Measurements from ENCODE around the gene SEC31B. TPM values are rescaled to one million over a fixed set of nuclear protein-coding genes. Genes with fewer than 3 reads are reported as not detected.
A peak's percentile ranks its signal among the peaks of the same experiment; 100 is the strongest.

The SEC31B gene
- total RNA-seq, 1 donor from 2014 or later = 2.9 TPM

GRCh38 chr10:100510533-100511308 lies 8.9 kb downstream of the SEC31B start:
- TF ChIP-seq, protein P1, sequence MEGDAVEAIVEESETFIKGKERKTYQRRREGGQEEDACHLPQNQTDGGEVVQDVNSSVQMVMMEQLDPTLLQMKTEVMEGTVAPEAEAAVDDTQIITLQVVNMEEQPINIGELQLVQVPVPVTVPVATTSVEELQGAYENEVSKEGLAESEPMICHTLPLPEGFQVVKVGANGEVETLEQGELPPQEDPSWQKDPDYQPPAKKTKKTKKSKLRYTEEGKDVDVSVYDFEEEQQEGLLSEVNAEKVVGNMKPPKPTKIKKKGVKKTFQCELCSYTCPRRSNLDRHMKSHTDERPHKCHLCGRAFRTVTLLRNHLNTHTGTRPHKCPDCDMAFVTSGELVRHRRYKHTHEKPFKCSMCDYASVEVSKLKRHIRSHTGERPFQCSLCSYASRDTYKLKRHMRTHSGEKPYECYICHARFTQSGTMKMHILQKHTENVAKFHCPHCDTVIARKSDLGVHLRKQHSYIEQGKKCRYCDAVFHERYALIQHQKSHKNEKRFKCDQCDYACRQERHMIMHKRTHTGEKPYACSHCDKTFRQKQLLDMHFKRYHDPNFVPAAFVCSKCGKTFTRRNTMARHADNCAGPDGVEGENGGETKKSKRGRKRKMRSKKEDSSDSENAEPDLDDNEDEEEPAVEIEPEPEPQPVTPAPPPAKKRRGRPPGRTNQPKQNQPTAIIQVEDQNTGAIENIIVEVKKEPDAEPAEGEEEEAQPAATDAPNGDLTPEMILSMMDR (conservative IDR thresholded peaks at IDR 0.05; ENCODE audit: low read depth, low read length) = no peak
- DNase-seq (ENCODE audit: low read depth) = no peak
- H3K4me3 ChIP-seq (ENCODE audit: low read depth, low read length) = no peak overlapping the region

DNA sequence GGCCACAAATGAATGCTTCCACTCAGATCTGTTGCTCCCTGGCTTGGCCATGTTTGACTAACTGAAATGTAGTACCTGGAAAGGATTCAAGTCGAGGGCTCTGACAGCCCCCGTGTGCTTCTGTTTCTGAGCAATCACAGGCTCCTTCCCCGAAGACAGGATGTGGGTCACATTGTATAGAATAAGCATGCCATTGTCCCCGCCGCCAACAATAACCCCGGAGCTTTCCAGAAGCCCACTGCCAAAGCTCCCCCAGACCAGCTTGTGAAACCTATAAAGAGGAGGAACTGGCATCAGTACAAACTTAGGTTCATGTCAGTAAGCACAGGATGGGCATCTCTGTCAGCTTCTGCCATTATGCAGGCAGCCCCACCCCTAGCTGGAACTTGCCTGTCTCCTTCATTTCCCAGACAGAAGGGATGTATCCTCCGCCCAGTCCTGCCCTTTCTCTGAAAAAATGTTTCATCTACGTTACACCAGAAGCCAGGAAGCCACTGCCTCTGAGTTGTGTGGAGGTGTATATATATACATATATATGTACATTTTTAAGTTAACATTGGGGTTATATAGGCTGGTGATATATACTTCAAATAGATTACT lies 10.3 kb downstream of the SEC31B start:
- DNase-seq (ENCODE audit: low read depth) = no peak
- TF ChIP-seq, protein P1 (conservative IDR thresholded peaks at IDR 0.05; ENCODE audit: low read depth, low read length) = no peak
- no peak overlapping the region for H3K4me3 ChIP-seq (ENCODE audit: low read depth, low read length)

- TF ChIP-seq, protein P1 (conservative IDR thresholded peaks at IDR 0.05; ENCODE audit: low read depth, low read length) = peak; percentile 85
- DNase-seq (ENCODE audit: low read depth) = no peak
- no peak overlapping the region for H3K4me3 ChIP-seq (ENCODE audit: low read depth, low read length)
Observed at GRCh38 chr10:100508691-100509150, 10.9 kb downstream of the SEC31B start.

DNA sequence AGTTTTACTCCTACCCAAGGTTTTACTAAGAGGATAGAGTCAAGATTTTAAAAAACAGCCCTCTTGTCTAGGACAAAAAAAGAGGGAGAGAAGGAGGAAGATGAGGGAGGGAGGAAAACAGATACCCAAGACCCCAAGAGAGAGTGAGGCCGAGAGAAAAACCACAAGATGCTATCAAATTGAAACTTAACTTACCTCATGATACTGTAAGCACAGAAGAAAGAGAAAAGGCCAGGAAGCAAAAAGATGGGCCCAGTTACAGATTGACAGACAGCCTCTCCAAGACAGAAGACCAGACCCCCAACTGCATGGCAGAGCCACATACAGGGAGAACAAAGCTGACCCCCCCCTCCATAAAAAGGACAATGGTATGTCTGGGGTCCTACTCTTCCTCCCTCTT lies 11.4 kb downstream of the SEC31B start:
- TF ChIP-seq, protein P1 (conservative IDR thresholded peaks at IDR 0.05; ENCODE audit: low read depth, low read length) = no peak
- DNase-seq (ENCODE audit: low read depth) = no peak
- H3K4me3 ChIP-seq (ENCODE audit: low read depth, low read length) = no peak overlapping the region

- TF ChIP-seq, protein P1 (conservative IDR thresholded peaks at IDR 0.05; ENCODE audit: low read depth, low read length) = no peak
- no peak overlapping the region for H3K4me3 ChIP-seq (ENCODE audit: low read depth, low read length)
- no peak for DNase-seq (ENCODE audit: low read depth)
Observed at GRCh38 chr10:100507357-100507732, 12.3 kb downstream of the SEC31B start.

- DNase-seq (ENCODE audit: low read depth) = no peak
Observed at GRCh38 chr10:100506596-100507356, 12.9 kb downstream of the SEC31B start.

More at GRCh38 chr10:100506596-100507356, 12.9 kb downstream of the SEC31B start:
- no peak overlapping the region for H3K4me3 ChIP-seq (ENCODE audit: low read depth, low read length)
- TF ChIP-seq, protein P1 (conservative IDR thresholded peaks at IDR 0.05; ENCODE audit: low read depth, low read length) = no peak

All from epithelial cell of proximal tubule (primary cell).